Mononuclear cell (primary cell): ENCODE data around the gene ANXA8L1. TPM values are rescaled to one million over a fixed set of nuclear protein-coding genes. Genes with fewer than 3 reads are reported as not detected.
"Not testable (repeated sequence)": the region's sequence is repeated elsewhere in the genome, so short reads cannot be mapped to it uniquely, and the experiment has no call there.

Experiments used
- H3K27me3 ChIP-seq: 2 replicates; pipeline ENCODE4 v1.6.0; 2011; ENCODE audit warnings: low read length, control low read depth; ENCODE audit not compliant: insufficient read depth
- H3K4me1 ChIP-seq: 2 replicates; pipeline ENCODE4 v1.5.1; 2011; ENCODE audit warnings: mild to moderate bottlenecking, low read length, control low read depth; ENCODE audit not compliant: insufficient read depth
- H3K4me3 ChIP-seq: 2 replicates; pipeline ENCODE4 v1.5.1; 2011; ENCODE audit warnings: mild to moderate bottlenecking, low read length, moderate library complexity
- H3K9me3 ChIP-seq: 2 replicates; pipeline ENCODE4 v1.5.1; 2011; ENCODE audit warnings: low read depth, mild to moderate bottlenecking, control low read depth, low read length
- total RNA-seq: library from RNA; depleted of rRNA; stranded (reverse); fragments of >200 nt; gene quantifications from one replicate; pipeline ENCODE4 v1.2.3, GENCODE V29; 2012

The ANXA8L1 gene
- total RNA-seq, 1 donor, result 0.21 TPM

GRCh38 chr10:46385858-46386257 is 10.3 kb downstream of the ANXA8L1 start:
- not testable (repeated sequence) for H3K27me3 ChIP-seq, H3K9me3 ChIP-seq, H3K4me1 ChIP-seq, H3K4me3 ChIP-seq

DNA sequence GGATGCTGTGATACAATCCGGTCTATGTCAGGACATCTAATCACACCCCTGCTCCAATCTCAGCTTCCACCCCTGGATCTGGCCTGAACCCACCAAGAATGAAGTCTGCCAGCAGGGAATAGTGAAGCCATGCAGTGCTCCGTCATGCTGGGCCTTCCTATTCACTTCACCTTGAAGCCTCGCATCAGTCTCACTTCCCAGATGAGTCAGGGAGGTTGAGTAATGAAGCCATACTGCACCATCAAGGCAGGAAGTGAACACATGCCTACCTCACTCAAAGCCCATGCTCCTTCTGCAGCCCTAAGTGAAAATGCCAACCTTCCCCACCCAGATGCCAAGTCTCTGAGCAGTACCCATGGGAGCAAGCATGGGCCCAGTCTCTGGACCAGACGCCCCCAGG is 11.1 kb downstream of the ANXA8L1 start:
- H3K27me3 ChIP-seq, H3K9me3 ChIP-seq, H3K4me3 ChIP-seq, H3K4me1 ChIP-seq: not testable (repeated sequence)

DNA sequence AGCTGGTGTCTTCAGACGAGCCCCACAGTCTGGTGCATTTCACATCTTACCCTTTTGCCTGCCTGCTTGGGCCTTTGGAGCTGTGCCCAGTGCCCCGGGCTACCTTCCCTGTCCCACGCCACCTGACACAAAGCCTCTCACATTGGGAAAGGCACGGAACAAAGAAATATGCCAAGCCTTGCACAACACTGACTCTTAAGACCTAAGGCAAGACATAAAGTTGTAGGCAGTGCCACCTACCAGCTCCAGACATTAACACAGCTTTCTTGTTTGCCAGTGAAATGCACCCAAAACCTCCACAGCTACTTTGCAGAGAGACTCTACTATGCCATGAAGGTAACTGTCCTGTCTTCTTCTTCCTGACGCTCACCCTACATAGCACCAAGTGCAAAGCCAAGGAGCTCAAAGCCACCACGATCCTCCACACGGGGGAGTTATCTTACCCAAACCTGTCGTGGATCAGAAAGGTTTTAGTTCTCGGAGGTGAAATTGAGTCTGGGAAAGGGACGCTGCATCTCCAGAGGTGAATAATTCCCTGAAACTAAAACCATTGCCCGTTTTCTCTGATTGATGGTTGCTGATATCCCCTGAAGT is 11.8 kb downstream of the ANXA8L1 start:
- not testable (repeated sequence) for H3K9me3 ChIP-seq, H3K4me1 ChIP-seq, H3K4me3 ChIP-seq, H3K27me3 ChIP-seq

DNA sequence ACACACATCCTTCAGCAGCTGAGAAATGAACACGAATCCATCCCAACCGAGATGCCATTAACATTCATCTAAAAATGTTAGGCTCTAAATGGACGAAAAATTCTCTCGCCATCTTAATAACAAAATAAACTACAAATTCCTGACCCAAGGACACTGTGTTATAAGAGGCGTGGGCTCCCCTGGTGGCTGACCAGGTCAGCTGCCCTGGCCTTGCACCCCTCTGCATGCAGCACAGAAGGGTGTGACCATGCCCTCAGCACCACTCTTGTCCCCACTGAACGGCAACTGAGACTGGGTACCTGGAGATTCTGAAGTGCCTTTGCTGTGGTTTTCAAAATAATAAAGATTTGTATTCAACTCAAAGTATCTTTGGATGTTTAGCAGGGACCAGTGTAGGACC is 15.8 kb downstream of the ANXA8L1 start:
- H3K4me1 ChIP-seq, H3K27me3 ChIP-seq, H3K4me3 ChIP-seq, H3K9me3 ChIP-seq: not testable (repeated sequence)

- H3K4me1 ChIP-seq, H3K9me3 ChIP-seq, H3K27me3 ChIP-seq, H3K4me3 ChIP-seq: not testable (repeated sequence)
Observed at GRCh38 chr10:46396441-46397279, 21.1 kb downstream of the ANXA8L1 start.

GRCh38 chr10:46397767-46398166 is 22.2 kb downstream of the ANXA8L1 start:
- not testable (repeated sequence) for H3K27me3 ChIP-seq, H3K9me3 ChIP-seq, H3K4me1 ChIP-seq, H3K4me3 ChIP-seq

DNA sequence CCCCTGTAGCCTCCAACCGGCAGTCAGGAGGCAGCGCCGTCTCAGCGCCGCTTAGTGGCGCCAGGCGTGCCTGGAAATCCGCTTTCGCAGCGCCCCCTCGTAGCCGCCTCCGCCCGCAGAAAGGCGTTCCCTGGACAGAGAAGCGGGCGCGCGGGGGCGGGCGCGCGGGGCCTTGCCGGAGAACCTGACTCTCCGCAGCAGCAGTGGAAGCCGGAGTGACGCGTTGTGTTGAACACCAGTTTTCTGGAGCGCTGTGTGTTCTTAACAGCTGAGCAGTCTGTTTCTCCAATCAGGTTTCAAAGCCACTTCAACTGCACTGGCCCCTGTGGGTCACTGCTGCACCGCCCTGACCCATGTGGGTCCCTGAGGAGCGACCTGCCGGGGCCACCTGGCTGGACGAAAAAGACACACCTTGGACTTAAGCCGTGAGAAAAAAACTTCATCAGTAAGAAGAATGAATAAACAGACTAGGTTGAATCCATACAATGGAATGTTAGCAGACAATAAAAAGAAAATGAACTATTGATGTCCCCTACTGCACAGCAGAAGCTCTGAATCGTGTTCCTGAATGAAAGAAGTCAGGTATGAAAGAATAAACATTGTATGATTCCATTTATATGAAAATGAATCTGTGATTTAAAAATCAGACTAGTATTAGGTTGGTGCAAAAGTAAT is 22.8 kb downstream of the ANXA8L1 start:
- not testable (repeated sequence) for H3K9me3 ChIP-seq, H3K27me3 ChIP-seq, H3K4me1 ChIP-seq, H3K4me3 ChIP-seq

DNA sequence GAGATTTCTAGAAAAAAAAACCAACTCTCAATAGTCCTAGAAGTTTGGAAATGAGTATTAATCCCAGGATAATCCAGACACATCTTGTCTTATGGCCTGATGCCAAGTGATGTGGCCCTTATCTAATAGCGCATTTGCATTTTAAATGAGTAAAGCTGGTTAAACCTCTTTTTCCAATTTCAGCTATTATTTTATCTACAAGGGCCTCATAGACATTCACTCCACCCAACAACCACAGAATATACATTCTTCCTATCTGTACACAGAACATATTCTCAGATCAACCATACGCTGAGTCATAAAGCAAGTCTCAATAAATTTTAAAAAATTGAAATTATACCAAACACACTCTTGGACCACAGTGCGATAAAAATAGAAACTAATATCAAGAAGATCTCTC is 34.0 kb downstream of the ANXA8L1 start:
- H3K27me3 ChIP-seq, H3K4me1 ChIP-seq, H3K4me3 ChIP-seq, H3K9me3 ChIP-seq: not testable (repeated sequence)

DNA sequence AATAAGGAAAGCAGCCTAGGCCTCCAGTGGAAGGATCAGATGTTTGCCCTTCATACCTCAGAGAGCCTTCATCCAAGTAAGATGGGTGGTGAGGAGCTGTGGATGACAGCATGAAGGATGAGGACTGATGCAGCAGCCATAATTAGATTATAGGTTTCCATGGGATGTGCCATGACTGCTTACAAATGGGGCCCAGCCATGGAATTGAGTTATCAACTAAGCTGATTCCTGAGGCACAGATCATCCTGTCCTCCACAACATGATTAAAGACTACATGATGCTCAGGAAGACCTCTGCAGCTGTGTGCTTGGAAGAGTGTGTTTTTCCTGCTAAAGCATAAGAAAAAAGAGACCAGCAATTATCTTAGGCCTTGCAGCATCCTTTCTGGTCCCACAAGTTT is 35.5 kb downstream of the ANXA8L1 start:
- not testable (repeated sequence) for H3K9me3 ChIP-seq, H3K4me1 ChIP-seq, H3K27me3 ChIP-seq, H3K4me3 ChIP-seq

DNA sequence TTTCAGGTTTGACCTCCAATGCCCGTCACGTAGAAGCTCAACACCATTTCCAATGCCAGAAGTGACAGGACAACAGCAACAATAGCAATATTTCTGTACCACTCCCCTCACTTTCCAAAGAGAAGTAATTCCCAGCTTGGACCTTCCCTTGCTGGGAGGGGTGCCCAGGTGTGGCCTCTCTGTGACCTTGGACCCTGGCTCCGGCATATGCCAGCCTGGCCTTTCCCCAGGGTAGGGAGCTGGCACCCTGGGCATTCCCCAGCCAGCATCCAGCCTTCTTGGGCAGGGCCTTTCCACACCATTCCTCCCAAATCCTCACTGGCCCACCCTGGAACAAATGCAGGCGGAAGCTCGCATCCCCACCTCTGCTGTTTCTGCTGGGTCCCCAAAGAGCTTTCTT is 37.1 kb downstream of the ANXA8L1 start:
- H3K4me1 ChIP-seq, H3K27me3 ChIP-seq, H3K9me3 ChIP-seq, H3K4me3 ChIP-seq: not testable (repeated sequence)

DNA sequence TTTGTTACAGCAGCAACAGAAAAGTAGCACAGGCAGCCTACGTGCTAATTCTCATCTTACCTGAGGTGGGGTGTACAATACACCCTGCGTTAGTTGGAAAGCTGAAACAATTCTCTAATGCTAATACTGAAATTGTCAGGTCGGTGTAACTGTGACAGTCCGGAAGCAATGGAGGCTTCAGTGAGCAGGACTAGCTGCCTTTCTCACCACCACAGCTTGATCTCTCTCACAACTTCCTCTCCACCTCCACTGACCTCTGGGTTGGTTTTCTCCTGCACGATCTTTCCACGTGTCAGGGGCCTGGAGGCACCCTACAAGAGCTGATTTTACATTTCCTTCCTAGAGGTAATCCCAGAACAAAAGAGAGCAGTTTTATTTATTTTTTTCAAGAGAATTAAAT is 39.7 kb downstream of the ANXA8L1 start:
- H3K4me1 ChIP-seq, H3K27me3 ChIP-seq, H3K4me3 ChIP-seq, H3K9me3 ChIP-seq: not testable (repeated sequence)

GRCh38 chr10:46418283-46418682 is 42.7 kb downstream of the ANXA8L1 start:
- H3K4me1 ChIP-seq, H3K9me3 ChIP-seq, H3K27me3 ChIP-seq, H3K4me3 ChIP-seq: not testable (repeated sequence)

GRCh38 chr10:46419570-46420379 is 44.2 kb downstream of the ANXA8L1 start:
- not testable (repeated sequence) for H3K4me1 ChIP-seq, H3K4me3 ChIP-seq, H3K27me3 ChIP-seq, H3K9me3 ChIP-seq

DNA sequence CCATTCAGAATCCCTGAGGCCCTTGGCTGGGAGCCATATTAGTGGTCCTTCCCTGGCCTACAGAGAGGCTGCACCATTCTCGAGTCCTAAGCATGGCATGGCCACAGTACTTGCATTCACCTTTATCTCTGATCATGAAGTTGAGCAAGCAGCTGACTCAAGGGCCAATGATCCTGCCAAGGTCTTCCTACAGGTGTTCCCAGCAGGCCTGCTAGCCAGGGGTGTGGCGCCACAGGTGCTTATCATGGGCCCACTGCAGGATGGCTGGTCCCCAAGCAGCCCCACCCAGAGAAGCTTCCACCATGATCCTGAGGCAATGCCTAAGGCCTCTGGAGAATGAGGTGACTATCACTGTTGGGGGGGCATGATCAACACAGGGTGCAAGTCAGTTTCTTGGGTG is 48.0 kb downstream of the ANXA8L1 start:
- not testable (repeated sequence) for H3K4me3 ChIP-seq, H3K4me1 ChIP-seq, H3K27me3 ChIP-seq, H3K9me3 ChIP-seq

DNA sequence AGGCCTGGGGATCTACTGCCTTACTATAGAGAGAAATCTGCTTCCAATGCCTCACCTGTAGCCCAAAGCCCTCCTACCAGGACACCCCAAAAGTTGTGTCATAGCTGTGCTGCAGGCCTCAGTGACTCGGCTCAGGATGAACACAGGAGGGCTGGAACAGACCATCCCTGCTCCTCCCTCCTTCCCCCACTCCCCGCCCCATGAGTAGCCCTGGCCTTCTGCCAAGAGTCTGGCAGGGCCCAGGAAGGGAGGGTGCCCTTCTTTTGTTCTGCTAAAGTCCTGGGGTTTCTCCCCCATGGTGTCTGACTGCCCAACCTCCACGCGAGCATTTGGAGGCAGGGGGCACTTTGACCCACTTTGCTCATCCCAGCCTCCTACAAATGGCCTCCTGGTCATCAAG is 65.4 kb downstream of the ANXA8L1 start:
- not testable (repeated sequence) for H3K9me3 ChIP-seq, H3K4me3 ChIP-seq

More for the DNA sequence above, 65.4 kb downstream of the ANXA8L1 start:
- not testable (repeated sequence) for H3K27me3 ChIP-seq, H3K4me1 ChIP-seq
